Loucy (cell line): ENCODE results near the gene LBH.

ENCODE experiments used
- H2AFZ ChIP-seq: fragments of 200-600 bp; sonication (generic); 2 replicates; pipeline ENCODE4 v1.6.0; 2016; ENCODE audit warnings: antibody characterized with exemption, mild to moderate bottlenecking, low read length, moderate library complexity
- H3F3A ChIP-seq: fragments of 200-600 bp; 2 replicates; pipeline ENCODE4 v1.6.0; 2016; ENCODE audit warnings: antibody characterized with exemption, low read depth, mild to moderate bottlenecking
- H3K27me3 ChIP-seq: fragments of 200-600 bp; sonication (generic); 2 replicates; pipeline ENCODE4 v1.6.1; 2014; ENCODE audit warnings: low read length, mild to moderate bottlenecking; ENCODE audit not compliant: insufficient read depth, poor library complexity, severe bottlenecking
- H3K36me3 ChIP-seq: fragments of 200-600 bp; sonication (generic); 2 replicates; pipeline ENCODE4 v1.6.1; 2016; ENCODE audit warnings: low read length; ENCODE audit not compliant: insufficient read depth
- H3K4me1 ChIP-seq: fragments of 200-600 bp; sonication (generic); 2 replicates; pipeline ENCODE4 v1.5.1; 2014; ENCODE audit warnings: low read length, mild to moderate bottlenecking; ENCODE audit not compliant: insufficient read depth, poor library complexity, severe bottlenecking
- H3K4me2 ChIP-seq: fragments of 200-600 bp; sonication (generic); 2 replicates; pipeline ENCODE4 v1.6.0; 2014; ENCODE audit warnings: antibody characterized with exemption, low read length, low read depth, mild to moderate bottlenecking; ENCODE audit not compliant: poor library complexity, severe bottlenecking
- H3K4me3 ChIP-seq: fragments of 200-600 bp; sonication (generic); 2 replicates; pipeline ENCODE4 v1.5.1; 2014; ENCODE audit warnings: low read length, mild to moderate bottlenecking, mixed read lengths; ENCODE audit not compliant: poor library complexity, severe bottlenecking
- H3K79me2 ChIP-seq: fragments of 200-600 bp; sonication (generic); 2 replicates; pipeline ENCODE4 v1.6.1; 2014; ENCODE audit warnings: low read length; ENCODE audit not compliant: insufficient read depth
- H3K9ac ChIP-seq: fragments of 200-600 bp; sonication (generic); 2 replicates; pipeline ENCODE4 v1.6.0; 2014; ENCODE audit warnings: mild to moderate bottlenecking, low read depth, low read length, moderate library complexity; ENCODE audit not compliant: poor library complexity, severe bottlenecking
- H3K9me2 ChIP-seq: fragments of 200-600 bp; sonication (generic); replicated peaks from 2 replicates; pipeline ENCODE4 v1.6.1; 2016; ENCODE audit warnings: low read depth, low read length, mixed read lengths
- H3K9me3 ChIP-seq: fragments of 200-600 bp; sonication (generic); 2 replicates; pipeline ENCODE4 v1.6.1; 2014; ENCODE audit warnings: mild to moderate bottlenecking, antibody characterized with exemption, low read length, low read depth; ENCODE audit not compliant: insufficient read depth
- H4K20me1 ChIP-seq: fragments of 200-600 bp; sonication (generic); 2 replicates; pipeline ENCODE4 v1.6.0; 2014; ENCODE audit warnings: antibody characterized with exemption, low read length, mild to moderate bottlenecking; ENCODE audit not compliant: insufficient read depth, poor library complexity, severe bottlenecking
- EZH2phosphoT487 ChIP-seq: fragments of 200-600 bp; IDR thresholded peaks from 2 replicates; pipeline ENCODE4 v1.6.1; 2018; ENCODE audit warnings: antibody characterized with exemption, mild to moderate bottlenecking, moderate library complexity, borderline replicate concordance
- TF ChIP-seq, protein P1 (sequence below): fragments of 200-600 bp; sonication (generic); conservative IDR thresholded peaks from 2 replicates; pipeline ENCODE4 v1.5.1; 2014; ENCODE audit warnings: mild to moderate bottlenecking, antibody characterized with exemption, low read length

Gene LBH

GRCh38 chr2:30224151-30224550, 7.2 kb upstream of the LBH start:
- TF ChIP-seq, protein P1, sequence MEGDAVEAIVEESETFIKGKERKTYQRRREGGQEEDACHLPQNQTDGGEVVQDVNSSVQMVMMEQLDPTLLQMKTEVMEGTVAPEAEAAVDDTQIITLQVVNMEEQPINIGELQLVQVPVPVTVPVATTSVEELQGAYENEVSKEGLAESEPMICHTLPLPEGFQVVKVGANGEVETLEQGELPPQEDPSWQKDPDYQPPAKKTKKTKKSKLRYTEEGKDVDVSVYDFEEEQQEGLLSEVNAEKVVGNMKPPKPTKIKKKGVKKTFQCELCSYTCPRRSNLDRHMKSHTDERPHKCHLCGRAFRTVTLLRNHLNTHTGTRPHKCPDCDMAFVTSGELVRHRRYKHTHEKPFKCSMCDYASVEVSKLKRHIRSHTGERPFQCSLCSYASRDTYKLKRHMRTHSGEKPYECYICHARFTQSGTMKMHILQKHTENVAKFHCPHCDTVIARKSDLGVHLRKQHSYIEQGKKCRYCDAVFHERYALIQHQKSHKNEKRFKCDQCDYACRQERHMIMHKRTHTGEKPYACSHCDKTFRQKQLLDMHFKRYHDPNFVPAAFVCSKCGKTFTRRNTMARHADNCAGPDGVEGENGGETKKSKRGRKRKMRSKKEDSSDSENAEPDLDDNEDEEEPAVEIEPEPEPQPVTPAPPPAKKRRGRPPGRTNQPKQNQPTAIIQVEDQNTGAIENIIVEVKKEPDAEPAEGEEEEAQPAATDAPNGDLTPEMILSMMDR, result no peak
- no peak for TF ChIP-seq EZH2phosphoT487
- Histone ChIP-seq H3K36me3 (no peaks in the 10 kb centered on the region), H3F3A (no peaks in the 10 kb centered on the region), H3K4me3 (no peak overlapping the region), H3K9me3 (no peaks in the 10 kb centered on the region), H3K4me2 (no peak overlapping the region), H3K79me2 (no peaks in the 10 kb centered on the region), H3K9me2 (no peaks in the 10 kb centered on the region), H2AFZ (no peak overlapping the region; the same call in none of the 2 replicates), H3K27me3 (no peaks in the 10 kb centered on the region), H3K4me1 (peaks cover 36% of the 10 kb centered on the region), H4K20me1 (no peaks in the 10 kb centered on the region), H3K9ac (no peak overlapping the region)

- no peaks in the 10 kb centered on the region for H3K79me2 ChIP-seq
- H3K9ac ChIP-seq, result peak overlapping the region; percentile 82
- peaks cover 36% of the 10 kb centered on the region for H3K4me1 ChIP-seq
- H3F3A ChIP-seq, result no peaks in the 10 kb centered on the region
- no peaks in the 10 kb centered on the region for H3K27me3 ChIP-seq
- no peak for TF ChIP-seq EZH2phosphoT487
- TF ChIP-seq, protein P1, result 0 out of 2 replicates have a peak, but pooled peaks have one; percentile 12
- peak overlapping the region; percentile 82 for H3K4me3 ChIP-seq
- no peaks in the 10 kb centered on the region for H4K20me1 ChIP-seq
- H3K36me3 ChIP-seq, result no peaks in the 10 kb centered on the region
- no peaks in the 10 kb centered on the region for H3K9me2 ChIP-seq
- peak overlapping the region; percentile 95 for H3K4me2 ChIP-seq
- no peaks in the 10 kb centered on the region for H3K9me3 ChIP-seq
- H2AFZ ChIP-seq, result peak overlapping the region; percentile 97
Observed at GRCh38 chr2:30225131-30225762, 6.1 kb upstream of the LBH start.

DNA sequence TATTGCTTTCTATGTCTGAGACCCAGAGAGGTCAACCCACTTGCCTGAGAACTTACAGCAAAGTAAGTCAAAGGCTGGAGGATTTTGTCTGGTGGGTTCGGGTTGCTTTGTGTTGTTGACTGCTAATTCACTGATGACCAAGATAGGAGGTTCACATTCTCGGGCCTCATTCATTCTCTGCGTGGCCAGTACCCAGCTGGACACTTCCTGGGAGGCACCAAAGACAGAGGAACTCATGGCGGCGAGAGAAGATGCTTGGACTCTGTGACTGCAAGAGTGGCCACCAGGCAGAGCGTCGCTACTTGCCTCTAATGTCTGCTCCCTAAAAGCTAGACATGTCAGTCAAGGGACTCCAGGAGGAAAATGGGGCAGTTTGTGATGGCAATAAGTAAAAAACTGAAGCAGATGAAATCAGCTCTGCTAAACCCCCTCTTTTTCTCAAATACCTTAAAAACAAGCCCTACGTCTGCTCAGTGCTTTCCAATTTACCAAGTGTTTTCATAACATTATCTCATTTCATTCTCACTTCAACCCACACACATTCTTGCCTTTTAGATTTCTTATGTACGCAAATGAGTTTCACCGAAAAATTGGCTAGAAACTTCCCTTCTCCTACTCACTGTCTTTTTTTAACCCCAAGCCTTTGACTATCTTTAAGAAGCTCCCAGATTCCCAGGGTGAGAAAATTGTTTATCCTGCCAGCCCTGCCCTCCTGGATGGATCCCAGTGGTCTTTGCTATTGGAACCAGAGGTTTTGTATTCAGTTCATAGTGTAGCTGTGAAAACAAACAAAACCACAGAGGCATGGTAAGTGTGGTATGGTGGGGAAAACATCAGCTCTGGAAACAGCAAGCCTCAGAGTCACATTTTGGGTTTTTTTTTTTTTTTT, 4.9 kb upstream of the LBH start:
- Histone ChIP-seq H3K9me3 (no peaks in the 10 kb centered on the region), H3K4me3 (peak overlapping the region; percentile 82), H3K9ac (peak overlapping the region; percentile 82), H3K27me3 (no peaks in the 10 kb centered on the region), H3K4me1 (peaks cover 36% of the 10 kb centered on the region), H3F3A (no peaks in the 10 kb centered on the region), H3K79me2 (no peaks in the 10 kb centered on the region), H3K9me2 (no peaks in the 10 kb centered on the region), H4K20me1 (no peaks in the 10 kb centered on the region), H2AFZ (peak overlapping the region; percentile 97; the same call in 1 of the 2 replicates), H3K36me3 (no peaks in the 10 kb centered on the region), H3K4me2 (peak overlapping the region; percentile 95)
- TF ChIP-seq EZH2phosphoT487, result no peak
- TF ChIP-seq, protein P1, result no peak
